SK-N-MC (cell line): ENCODE data around the gene TEX48.
A peak's percentile ranks its signal among the peaks of the same experiment; 100 is the strongest.

Source experiments
- DNase-seq: peaks from one replicate; pipeline ENCODE4 v3.0.0-alpha.2; 2011; ENCODE audit warnings: low read depth, low spot score
- H3K27ac ChIP-seq: fragments of 200-600 bp; sonication (generic); 2 replicates; pipeline ENCODE4 v1.5.1; 2016; ENCODE audit warnings: mixed run types
- H3K36me3 ChIP-seq: fragments of 200-600 bp; sonication (generic); 2 replicates; pipeline ENCODE4 v1.6.1; 2017; ENCODE audit warnings: antibody characterized with exemption, low read length, mixed read lengths; ENCODE audit not compliant: insufficient read depth
- H3K4me3 ChIP-seq: fragments of 200-600 bp; sonication (generic); 2 replicates; pipeline ENCODE4 v1.5.1; 2016
- H3K9ac ChIP-seq: fragments of 200-600 bp; sonication (generic); 2 replicates; pipeline ENCODE4 v1.8.0; 2017; ENCODE audit warnings: mixed run types, mixed read lengths; ENCODE audit not compliant: insufficient read length
- H3K9me3 ChIP-seq: fragments of 200-600 bp; sonication (generic); 2 replicates; pipeline ENCODE4 v1.6.1; 2017; ENCODE audit warnings: low read depth, mild to moderate bottlenecking, antibody characterized with exemption, low read length, moderate library complexity, mixed read lengths
- EZH2 ChIP-seq: fragments of 200-600 bp; sonication (generic); IDR thresholded peaks from one replicate; pipeline ENCODE4 v1.6.1; 2017; ENCODE audit warnings: antibody characterized with exemption
- FOXP2 ChIP-seq: optimal IDR thresholded peaks from 2 replicates; pipeline ENCODE3; 2011; ENCODE audit warnings: mild to moderate bottlenecking, moderate library complexity; ENCODE audit not compliant: insufficient read depth; ENCODE audit errors: extremely low read length, control extremely low read depth
- POLR2AphosphoS5 ChIP-seq: IDR thresholded peaks from 2 replicates; pipeline ENCODE4 v1.6.1; 2012; ENCODE audit warnings: mild to moderate bottlenecking, low read depth, low read length, borderline replicate concordance

The TEX48 gene

DNA sequence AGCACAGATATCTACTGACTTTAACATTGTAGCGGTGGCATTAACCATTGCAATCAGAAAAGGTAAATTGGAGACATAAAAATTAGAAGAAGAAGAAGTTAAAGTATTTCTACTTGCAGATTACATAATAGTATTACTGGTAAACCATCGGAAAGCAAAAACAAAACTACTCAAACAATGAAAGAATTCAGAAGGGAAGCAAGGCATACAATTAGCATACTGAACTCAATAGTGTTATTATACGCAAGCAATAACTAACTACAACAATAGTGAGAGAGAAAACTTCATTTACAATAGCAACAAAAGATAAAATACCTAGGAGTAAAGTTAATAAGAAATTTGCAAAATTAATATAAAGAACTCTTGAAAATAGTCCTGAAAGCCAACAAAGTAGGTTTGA, 17.8 kb downstream of the TEX48 start:
- Histone ChIP-seq H3K9me3 (no peaks in the 10 kb centered on the region), H3K36me3 (no peaks in the 10 kb centered on the region), H3K27ac (no peak overlapping the region), H3K4me3 (no peak overlapping the region), H3K9ac (no peak overlapping the region)
- DNase-seq: no peak
- TF ChIP-seq EZH2: no peak
- no peak for TF ChIP-seq POLR2AphosphoS5
- no peak for TF ChIP-seq FOXP2

DNA sequence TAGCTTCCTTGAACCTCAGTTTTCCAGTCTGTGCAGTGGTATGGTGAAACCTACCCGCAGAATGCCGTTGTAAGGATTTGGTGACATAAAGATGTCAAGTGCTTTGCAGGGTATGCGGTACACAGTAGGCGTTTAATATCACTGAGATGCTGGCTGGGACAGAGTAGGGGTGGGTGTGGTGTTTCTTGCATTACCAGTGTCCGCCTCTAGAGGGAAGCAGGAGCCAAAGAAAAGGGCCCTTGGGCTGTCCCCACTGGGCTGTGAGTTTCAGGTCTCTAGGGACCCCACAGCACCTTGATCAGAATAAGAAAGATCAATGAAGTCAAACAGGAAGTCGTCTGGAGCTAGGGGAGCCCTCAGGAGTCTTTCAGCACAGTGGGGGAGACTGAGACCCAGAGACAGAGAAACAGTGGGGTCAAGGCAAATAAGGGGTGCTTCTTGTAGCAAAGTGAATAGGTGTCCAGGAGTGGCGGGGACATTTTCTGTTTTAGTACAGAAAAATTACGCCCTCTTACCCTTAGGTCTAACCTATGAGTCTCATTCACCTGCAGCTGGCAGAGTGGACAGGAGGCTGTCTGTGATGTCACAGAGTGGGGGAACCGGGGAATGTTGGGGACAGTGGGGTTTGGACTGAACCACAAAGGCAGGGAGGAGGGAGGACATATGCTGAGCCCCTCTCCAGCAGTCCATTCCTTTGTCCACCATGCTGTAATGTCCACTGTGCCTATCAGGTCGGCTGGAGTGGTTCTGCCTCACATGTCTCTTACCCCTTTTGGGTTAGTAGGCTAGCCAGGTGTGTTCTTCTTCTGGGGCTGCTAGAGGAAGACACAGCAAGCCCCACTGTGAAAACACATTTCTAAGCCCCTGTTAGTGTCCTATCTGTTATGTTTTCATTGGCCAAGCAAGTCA, 19.7 kb downstream of the TEX48 start:
- no peak for DNase-seq
- Histone ChIP-seq H3K9me3 (no peaks in the 10 kb centered on the region), H3K36me3 (no peaks in the 10 kb centered on the region), H3K9ac (peak overlapping the region; percentile 2), H3K27ac (no peak overlapping the region), H3K4me3 (no peak overlapping the region)
- TF ChIP-seq POLR2AphosphoS5: no peak
- no peak for TF ChIP-seq FOXP2

DNA sequence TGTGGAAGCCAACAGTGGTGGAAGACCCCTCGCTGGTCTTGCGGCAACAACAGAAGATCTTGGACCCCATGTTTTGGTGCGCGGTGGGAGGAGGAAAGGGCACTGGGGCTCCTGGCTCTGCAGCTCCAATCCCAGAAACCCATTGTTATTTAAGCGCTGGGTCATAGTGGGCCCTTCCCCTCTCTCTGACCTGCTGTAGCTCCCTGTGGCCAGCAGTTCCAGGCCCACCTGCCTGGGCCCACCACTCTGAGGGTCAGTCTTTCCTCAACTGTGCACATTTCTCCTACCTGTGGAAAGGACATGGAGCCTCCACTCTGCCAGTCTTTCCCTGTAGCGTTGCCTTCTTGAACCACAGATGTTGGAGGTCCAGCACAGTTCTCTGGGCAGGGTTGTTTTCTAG, 24.3 kb downstream of the TEX48 start, which contains the start of gene TEX53:
Gene TEX53 (minus strand): TSS at position 101 of the 400 bp plus-strand sequence. CDS start 31 bp downstream, at position 70.
- no peak for DNase-seq
- H3K36me3 ChIP-seq: no peaks in the 10 kb centered on the region
- no peaks in the 10 kb centered on the region for H3K9me3 ChIP-seq
- H3K4me3 ChIP-seq: no peak within 1 kb of the TSS
- H3K9ac ChIP-seq: no peak within 1 kb of the TSS
- H3K27ac ChIP-seq: no peak within 1 kb of the TSS
- TF ChIP-seq POLR2AphosphoS5 (no peak), FOXP2 (no peak), EZH2 (no peak)

DNA sequence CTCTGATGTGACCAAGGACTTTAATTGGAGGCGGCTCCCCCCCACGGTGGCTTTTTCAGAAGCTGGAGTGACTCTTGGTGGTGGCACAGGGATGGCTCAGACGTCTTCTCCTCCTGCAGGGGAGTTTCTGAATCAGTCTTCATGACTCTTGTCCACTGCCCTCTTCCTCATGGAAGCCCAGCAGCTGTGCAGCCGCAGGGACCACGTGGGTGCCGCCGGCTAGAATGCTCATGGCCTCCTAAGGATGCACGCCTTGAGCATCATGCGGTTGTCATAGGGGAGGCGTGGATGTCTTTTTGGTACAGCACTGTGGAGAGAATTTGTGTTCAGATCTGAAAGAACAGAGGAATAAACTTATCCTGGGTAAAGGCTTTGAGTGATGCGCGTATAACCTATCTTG, 25.7 kb downstream of the TEX48 start:
- no peaks in the 10 kb centered on the region for H3K36me3 ChIP-seq
- no peaks in the 10 kb centered on the region for H3K9me3 ChIP-seq
- no peak for DNase-seq
- TF ChIP-seq POLR2AphosphoS5 (no peak), EZH2 (no peak), FOXP2 (no peak)
- no peak overlapping the region for H3K4me3 ChIP-seq
- H3K27ac ChIP-seq: no peak overlapping the region
- no peak overlapping the region for H3K9ac ChIP-seq

DNA sequence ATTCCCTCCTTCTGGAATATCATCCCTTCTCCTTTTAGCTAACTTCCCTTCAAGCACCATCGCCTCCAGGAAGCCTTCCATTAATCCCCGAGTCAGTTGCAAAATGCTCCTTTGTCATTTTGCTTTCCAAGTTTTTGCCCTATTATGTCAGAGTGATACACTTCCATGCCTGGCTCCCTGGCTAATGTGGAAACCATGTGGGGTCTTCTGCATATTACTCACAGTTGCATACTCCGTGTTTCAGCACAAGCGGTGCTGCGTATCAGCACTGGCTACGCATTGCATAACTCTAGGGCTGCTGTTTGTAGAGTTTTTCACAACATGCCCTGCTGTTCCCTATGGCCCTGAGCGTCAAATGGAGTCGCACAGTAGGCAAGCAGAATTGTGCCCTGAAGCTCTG, 26.3 kb downstream of the TEX48 start:
- Histone ChIP-seq H3K27ac (no peak overlapping the region), H3K4me3 (no peak overlapping the region), H3K9ac (no peak overlapping the region), H3K36me3 (no peaks in the 10 kb centered on the region), H3K9me3 (no peaks in the 10 kb centered on the region)
- DNase-seq: no peak
- TF ChIP-seq FOXP2: no peak
- TF ChIP-seq POLR2AphosphoS5: no peak

DNA sequence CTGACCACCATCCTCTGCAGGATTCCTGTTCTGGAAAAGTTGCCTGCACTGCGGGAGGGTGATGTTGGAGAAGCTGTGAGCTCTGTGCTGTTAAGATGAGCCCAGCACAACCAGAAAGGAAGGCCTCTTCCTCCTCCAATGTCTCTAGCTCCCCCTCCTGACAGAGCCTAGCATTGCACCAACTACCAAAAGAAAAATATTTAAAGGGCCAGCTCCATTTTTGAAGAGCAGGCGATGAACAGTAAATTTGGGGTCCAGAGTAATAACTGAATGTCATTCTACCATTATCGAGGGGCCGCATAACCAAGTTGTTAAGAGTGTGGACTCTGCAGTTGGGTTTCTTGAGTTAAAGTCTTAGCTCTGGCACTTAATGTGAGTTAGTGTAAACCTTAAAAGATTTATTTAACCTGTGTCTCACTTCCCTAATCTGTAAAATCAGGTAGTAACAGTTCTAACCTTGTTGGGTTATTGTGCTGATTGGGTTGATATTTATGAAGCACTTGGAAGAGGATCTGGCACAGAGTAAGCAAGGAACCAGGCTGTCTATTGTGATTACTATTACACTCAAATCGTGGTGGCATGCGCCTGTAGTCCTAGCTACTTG, 28.3 kb downstream of the TEX48 start:
- no peak overlapping the region for H3K4me3 ChIP-seq
- no peak overlapping the region for H3K9ac ChIP-seq
- H3K9me3 ChIP-seq: no peaks in the 10 kb centered on the region
- H3K36me3 ChIP-seq: no peaks in the 10 kb centered on the region
- no peak overlapping the region for H3K27ac ChIP-seq
- DNase-seq: peak; percentile 67
- TF ChIP-seq FOXP2 (no peak), POLR2AphosphoS5 (0 out of 2 replicates have a peak, but pooled peaks have one; percentile 23)

DNA sequence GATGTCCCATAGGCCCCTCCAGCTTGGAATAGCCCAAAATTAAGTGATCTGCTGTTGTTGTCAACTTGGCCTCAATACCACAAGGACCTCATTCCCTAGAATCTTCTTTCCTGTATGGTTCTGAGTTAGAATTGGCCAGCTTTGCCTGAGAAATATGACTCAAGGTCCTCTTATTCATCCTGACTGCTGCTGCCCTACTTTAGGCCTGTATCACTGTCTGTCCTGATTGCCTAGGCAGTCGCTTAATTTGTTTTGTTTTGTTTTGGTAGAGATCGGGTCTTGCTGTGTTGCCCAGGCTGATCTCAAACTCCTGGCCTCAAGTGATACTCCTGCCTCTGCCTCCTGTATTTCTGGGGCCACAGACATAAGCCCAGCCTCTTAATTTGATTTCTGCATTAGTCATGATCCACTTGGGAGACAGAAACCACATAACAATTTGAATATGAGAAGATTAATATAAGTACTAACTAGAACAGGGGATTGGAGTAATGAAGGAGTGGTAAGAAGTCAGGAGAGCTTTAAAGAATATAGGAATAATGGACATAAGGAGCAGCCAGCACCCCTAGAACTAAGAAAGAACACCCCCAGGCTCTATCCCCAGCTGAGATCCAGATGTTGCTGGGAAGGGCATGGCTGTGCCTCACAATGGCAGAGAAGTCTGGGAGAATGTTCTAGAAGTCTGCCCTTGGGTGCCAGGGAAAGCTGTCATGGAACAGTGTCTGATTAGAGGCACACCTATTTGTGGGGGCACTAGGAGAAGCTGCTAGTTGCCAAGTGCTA, 29.0 kb downstream of the TEX48 start:
- DNase-seq: no peak
- Histone ChIP-seq H3K27ac (peak overlapping the region; percentile 29; the same call in 1 of the 2 replicates), H3K36me3 (no peaks in the 10 kb centered on the region; the same call in 1 of the 2 replicates), H3K4me3 (no peak overlapping the region), H3K9me3 (no peaks in the 10 kb centered on the region), H3K9ac (no peak overlapping the region)
- TF ChIP-seq POLR2AphosphoS5: no peak
- TF ChIP-seq FOXP2: no peak
- TF ChIP-seq EZH2: no peak

DNA sequence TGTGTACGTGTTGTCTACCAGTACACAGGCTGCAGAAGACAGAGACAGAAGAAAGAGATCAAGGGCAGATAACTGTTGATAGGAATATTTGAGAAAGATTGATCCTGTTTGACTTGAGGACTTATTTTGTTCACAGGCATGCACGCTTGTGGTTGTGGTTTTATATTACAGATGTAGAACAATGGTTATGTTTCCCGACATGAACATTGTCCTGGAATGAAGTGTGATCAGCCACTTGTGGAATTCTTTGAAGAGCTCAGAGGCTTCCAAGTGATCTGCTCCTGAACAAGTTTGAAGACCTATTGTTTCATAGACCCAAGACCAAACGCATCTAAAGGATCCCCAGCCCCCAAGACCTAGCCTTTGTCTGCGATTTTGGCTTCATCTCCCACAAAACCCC, 38.1 kb downstream of the TEX48 start:
- H3K9ac ChIP-seq: no peak overlapping the region
- H3K9me3 ChIP-seq: no peaks in the 10 kb centered on the region
- DNase-seq: no peak
- H3K36me3 ChIP-seq: peaks cover 75% of the 10 kb centered on the region
- TF ChIP-seq POLR2AphosphoS5: no peak
- TF ChIP-seq FOXP2: no peak
- no peak for TF ChIP-seq EZH2
- peak overlapping the region; percentile 42; the same call in 1 of the 2 replicates for H3K27ac ChIP-seq
- H3K4me3 ChIP-seq: no peak overlapping the region

DNA sequence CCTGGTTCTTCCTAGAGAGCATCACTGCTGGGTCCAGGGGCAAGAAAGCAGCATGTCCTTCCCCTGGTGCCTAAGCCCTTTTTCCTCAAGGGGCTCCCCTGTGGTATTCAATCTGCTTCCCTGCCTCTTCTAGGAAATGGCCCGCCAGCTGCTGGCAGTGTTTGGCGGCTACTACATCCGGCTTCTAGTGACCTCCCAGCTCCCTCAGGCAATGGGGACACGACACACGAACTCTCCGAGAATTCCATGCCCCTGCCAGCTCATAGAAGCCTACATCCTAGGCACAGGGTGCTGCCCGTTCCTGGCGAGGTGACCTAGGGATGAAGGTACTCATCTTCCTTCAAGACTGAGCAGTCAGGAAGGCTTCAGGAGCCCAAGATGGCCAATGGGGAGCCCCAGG, 39.0 kb downstream of the TEX48 start:
- Histone ChIP-seq H3K9me3 (no peaks in the 10 kb centered on the region), H3K27ac (no peak overlapping the region), H3K9ac (no peak overlapping the region), H3K4me3 (no peak overlapping the region), H3K36me3 (peaks cover 84% of the 10 kb centered on the region)
- DNase-seq: no peak
- TF ChIP-seq FOXP2: no peak
- TF ChIP-seq EZH2: no peak
- no peak for TF ChIP-seq POLR2AphosphoS5
